Astrocyte of the hippocampus (primary cell): Measurements from ENCODE around the gene PPP2R5D.
"Not testable (repeated sequence)": the region's sequence is repeated elsewhere in the genome, so short reads cannot be mapped to it uniquely, and the experiment has no call there.

Experiments
- DNase-seq: peaks from one replicate; pipeline ENCODE4 v3.0.0; 2011; ENCODE audit warnings: low read depth, low spot score

Gene PPP2R5D

GRCh38 chr6:42989923-42990322 is 5.6 kb downstream of the PPP2R5D start:
- no peak for DNase-seq

- DNase-seq = no peak
Measured at GRCh38 chr6:42993445-42993844, 9.1 kb downstream of the PPP2R5D start.

- no peak for DNase-seq
Measured at GRCh38 chr6:42996513-42996912, 12.1 kb downstream of the PPP2R5D start.

- not testable (repeated sequence) for DNase-seq
Measured at GRCh38 chr6:42998205-42998604, 13.8 kb downstream of the PPP2R5D start.

GRCh38 chr6:43001843-43002242 is 17.5 kb downstream of the PPP2R5D start:
- DNase-seq = no peak

GRCh38 chr6:43005844-43006243 is 21.5 kb downstream of the PPP2R5D start:
- no peak for DNase-seq

GRCh38 chr6:43006251-43006650 is 21.9 kb downstream of the PPP2R5D start:
- DNase-seq = no peak

- no peak for DNase-seq
Measured at GRCh38 chr6:43007126-43007525, 22.8 kb downstream of the PPP2R5D start.

- DNase-seq = peak; percentile 43
Measured at GRCh38 chr6:43009124-43009523, 24.8 kb downstream of the PPP2R5D start.

GRCh38 chr6:43011207-43011606 is 26.8 kb downstream of the PPP2R5D start:
- no peak for DNase-seq

- no peak for DNase-seq
Measured at GRCh38 chr6:43012364-43012763, 28.0 kb downstream of the PPP2R5D start.

GRCh38 chr6:43013097-43013842 is 28.9 kb downstream of the PPP2R5D start:
- DNase-seq = peak; percentile 22

GRCh38 chr6:43013843-43014433 is 29.6 kb downstream of the PPP2R5D start, which contains the start of the genes KLHDC3 and MEA1:
Gene KLHDC3, plus strand, starts transcription at chr6:43014249. Its CDS starts 2,944 bp downstream, at chr6:43017193.
Gene MEA1, minus strand, starts transcription at chr6:43013946. Its CDS starts 133 bp downstream, at chr6:43013813.
- DNase-seq = peak; percentile 100

GRCh38 chr6:43014434-43014909 is 30.1 kb downstream of the PPP2R5D start:
- peak; percentile 67 for DNase-seq

- no peak for DNase-seq
Measured at GRCh38 chr6:43016176-43016942, 32.0 kb downstream of the PPP2R5D start.

- DNase-seq = no peak
Measured at GRCh38 chr6:43016943-43017334, 32.6 kb downstream of the PPP2R5D start.

GRCh38 chr6:43019152-43019551 is 34.8 kb downstream of the PPP2R5D start:
- no peak for DNase-seq

GRCh38 chr6:43020052-43020705 is 35.8 kb downstream of the PPP2R5D start:
- no peak for DNase-seq

GRCh38 chr6:43020847-43021246 is 36.5 kb downstream of the PPP2R5D start:
- no peak for DNase-seq

GRCh38 chr6:43021270-43022047 is 37.1 kb downstream of the PPP2R5D start, which contains the start of gene RRP36:
Gene RRP36, plus strand, starts transcription at chr6:43021623. Its CDS starts 32 bp downstream, at chr6:43021655.
- DNase-seq = peak; percentile 89

GRCh38 chr6:43024436-43024835 is 40.1 kb downstream of the PPP2R5D start:
- DNase-seq = no peak
